IPS-NIHi11 (cell line): ENCODE measurements around the gene IGFBPL1.

Experiments used
- DNase-seq: peaks from one replicate; pipeline ENCODE4 v3.0.0; 2012; ENCODE audit warnings: mixed read lengths, low spot score

The IGFBPL1 gene

DNA sequence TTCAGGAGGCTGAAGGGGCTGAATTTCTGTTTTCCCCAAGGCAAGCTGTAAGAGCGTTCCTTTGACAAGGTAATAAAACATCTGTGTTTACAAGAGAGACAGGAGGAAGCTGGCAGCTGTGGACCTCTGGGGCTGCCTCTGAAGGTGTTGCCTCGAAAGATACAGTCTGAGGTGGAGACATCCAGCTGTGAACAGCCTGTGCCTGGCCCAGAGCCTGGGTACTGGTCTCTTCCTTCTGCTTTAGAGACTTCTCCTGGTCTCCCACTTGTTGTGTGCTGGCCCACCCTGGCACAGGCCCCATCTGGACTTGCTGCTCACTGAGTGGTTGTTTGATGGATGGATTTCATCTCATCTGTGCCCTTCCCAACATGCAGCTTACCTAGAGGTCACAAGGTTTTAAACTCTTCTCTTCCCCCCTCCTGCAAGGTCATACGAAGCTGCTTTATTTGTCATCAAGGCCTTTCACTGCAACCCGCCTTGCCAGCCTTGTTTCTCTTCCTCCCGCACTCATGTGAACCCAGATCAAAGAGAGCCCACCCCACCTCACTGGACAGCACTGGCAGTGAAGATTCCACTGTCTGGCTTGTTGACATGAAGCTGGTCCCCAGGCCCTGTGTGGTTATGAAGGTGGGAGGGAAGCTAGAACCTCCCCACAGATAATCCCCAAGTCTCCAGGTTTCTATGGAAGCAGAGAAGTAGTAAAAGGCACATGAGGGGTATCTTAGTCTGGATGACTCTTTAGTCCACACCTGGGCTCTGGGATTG lies 66.7 kb downstream of the IGFBPL1 start:
- no peak for DNase-seq

DNA sequence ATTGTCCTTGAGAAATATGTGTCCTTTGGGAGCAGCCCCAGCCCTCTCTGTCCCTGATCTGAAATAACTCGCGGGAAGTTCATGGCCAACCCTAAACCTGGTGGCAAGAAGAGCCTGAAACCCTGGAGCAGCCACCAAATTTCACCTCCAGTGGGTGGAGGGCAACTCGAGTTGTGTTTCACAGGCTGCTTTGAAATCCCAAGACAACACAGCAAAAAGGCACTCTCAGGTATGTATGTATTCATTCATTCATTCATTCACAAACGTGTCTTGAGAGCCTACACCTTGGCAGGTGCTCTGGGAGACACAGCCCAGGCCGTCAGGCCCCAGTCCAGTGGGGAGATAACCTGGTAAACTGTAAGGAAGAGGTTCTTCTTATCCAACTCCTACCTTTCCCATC lies 67.4 kb downstream of the IGFBPL1 start:
- no peak for DNase-seq
